H1 (cell line): ENCODE data around the gene BBS4. TPM values are rescaled to one million over a fixed set of nuclear protein-coding genes. Genes with fewer than 3 reads are reported as not detected.

Source experiments
- CTCF ChIA-PET: fragments of 300-600 bp; sonication (Branson Sonifier 250); formaldehyde crosslinking; loops from one replicate; lab custom pipeline; 2021; ENCODE audit not compliant: partially characterized antibody; lab: Charles Lee
- POLR2A ChIA-PET: fragments of 300-600 bp; sonication (Branson Sonifier 250); formaldehyde crosslinking; loops from one replicate; lab custom pipeline; 2021; ENCODE audit warnings: inconsistent platforms; ENCODE audit not compliant: partially characterized antibody; lab: Charles Lee
- DNase-seq, 2 experiments: peaks; one replicate each; pipeline versions ENCODE4 v3.0.0 to v3.0.0-alpha.2; 2010 to 2022; ENCODE audit warnings: low spot score in 2 of 2, low read depth in 1 of 2, mixed read lengths in 1 of 2
- FAIRE-seq: peaks from 2 replicates; lab custom pipeline; 2011; peaks lifted over from hg19 to GRCh38; lab: Jason Lieb, UNC
- H2AFZ ChIP-seq: 2 replicates; pipeline ENCODE4 v1.8.1; 2012; ENCODE audit warnings: low read length, inconsistent platforms
- H2AK5ac ChIP-seq: 2 replicates; pipeline ENCODE4 v1.6.1; 2013; ENCODE audit warnings: low read depth, low read length
- H2BK120ac ChIP-seq: replicated peaks from 2 replicates; pipeline ENCODE3; 2013; ENCODE audit warnings: low read depth, low read length, inconsistent platforms
- H2BK12ac ChIP-seq: 2 replicates; pipeline ENCODE4 v1.6.1; 2013; ENCODE audit warnings: low read depth, low read length
- H2BK15ac ChIP-seq: 2 replicates; pipeline ENCODE4 v1.6.1; 2013; ENCODE audit warnings: low read length
- H2BK20ac ChIP-seq: 2 replicates; pipeline ENCODE4 v1.6.1; 2013; ENCODE audit warnings: low read length
- H2BK5ac ChIP-seq: 2 replicates; pipeline ENCODE4 v1.6.1; 2013; ENCODE audit warnings: low read depth, low read length
- H3K14ac ChIP-seq: 2 replicates; pipeline ENCODE4 v1.6.1; 2013; ENCODE audit warnings: inconsistent platforms; ENCODE audit not compliant: insufficient read length
- H3K18ac ChIP-seq: 2 replicates; pipeline ENCODE4 v1.6.1; 2013; ENCODE audit warnings: low read length; ENCODE audit errors: extremely low read depth
- H3K23ac ChIP-seq: 2 replicates; pipeline ENCODE4 v1.6.1; 2013; ENCODE audit warnings: inconsistent platforms; ENCODE audit not compliant: insufficient read length
- H3K23me2 ChIP-seq: 2 replicates; pipeline ENCODE4 v1.6.1; 2013; ENCODE audit warnings: low read depth, low read length
- H3K27ac ChIP-seq: 2 replicates; pipeline ENCODE4 v1.6.1; 2011; ENCODE audit warnings: low read depth, low read length, inconsistent platforms
- H3K27me3 ChIP-seq, 4 experiments: replicated peaks in 1 of 4; 1 replicate in 1 of 4; 2 replicates in 3 of 4; pipeline versions ENCODE4 v1.6.1 to v1.8.1; 2011 to 2013; ENCODE audit warnings: low read length in 3 of 4, mild to moderate bottlenecking in 3 of 4, inconsistent platforms in 2 of 4, mixed read lengths in 2 of 4, moderate library complexity in 1 of 4; ENCODE audit not compliant: control insufficient read depth in 3 of 4, insufficient read depth in 3 of 4; ENCODE audit errors: extremely low read depth in 1 of 4
- H3K36me3 ChIP-seq, 4 experiments: 2 replicates each; pipeline versions ENCODE4 v1.6.1 to v1.8.1; 2011 to 2013; ENCODE audit warnings: mild to moderate bottlenecking in 4 of 4, low read length in 3 of 4, moderate library complexity in 2 of 4, control low read depth in 1 of 4, inconsistent platforms in 1 of 4; ENCODE audit not compliant: insufficient read depth in 4 of 4, control insufficient read depth in 2 of 4
- H3K4ac ChIP-seq: replicated peaks from 2 replicates; pipeline ENCODE3; 2013; ENCODE audit warnings: low read length, low read depth, mixed read lengths, inconsistent platforms; ENCODE audit not compliant: insufficient read length
- H3K4me1 ChIP-seq, 4 experiments: replicated peaks in 1 of 4; 1 replicate in 1 of 4; 2 replicates in 3 of 4; pipeline versions ENCODE4 v1.6.1 to v1.8.1; 2011 to 2013; ENCODE audit warnings: low read length in 3 of 4, inconsistent platforms in 2 of 4, mixed read lengths in 1 of 4; ENCODE audit not compliant: insufficient read depth in 4 of 4, control insufficient read depth in 3 of 4
- H3K4me2 ChIP-seq, 2 experiments: 2 replicates each; pipeline versions ENCODE4 v1.6.1 to v1.8.1; 2011 to 2013; ENCODE audit warnings: low read depth in 2 of 2, low read length in 2 of 2, control low read depth in 1 of 2, inconsistent platforms in 1 of 2, mild to moderate bottlenecking in 1 of 2; ENCODE audit not compliant: insufficient read depth in 1 of 2
- H3K4me3 ChIP-seq, 4 experiments: fragments of 200-600, 300-600 bp in 1 of 4; sonication (generic), shearing (Covaris generic), sonication (Bioruptor Twin) in 1 of 4; 2 replicates each; pipeline versions ENCODE4 v1.5.1 to v1.8.1; 2011 to 2016; ENCODE audit warnings: low read length in 4 of 4, low read depth in 3 of 4, control low read depth in 2 of 4, inconsistent platforms in 2 of 4, mild to moderate bottlenecking in 2 of 4, mixed read lengths in 1 of 4, moderate library complexity in 1 of 4; ENCODE audit not compliant: insufficient read depth in 2 of 4; ENCODE audit errors: extremely low read depth in 1 of 4
- H3K56ac ChIP-seq: replicated peaks from 2 replicates; pipeline ENCODE3; 2013; ENCODE audit warnings: low read depth, mild to moderate bottlenecking, mixed read lengths, low read length, inconsistent platforms; ENCODE audit not compliant: insufficient read length
- H3K79me1 ChIP-seq: 2 replicates; pipeline ENCODE4 v1.6.1; 2013; ENCODE audit warnings: low read depth, low read length, control low read depth
- H3K79me2 ChIP-seq, 2 experiments: 2 replicates each; pipeline versions ENCODE4 v1.6.1 to v1.8.1; 2012 to 2013; ENCODE audit warnings: low read length in 2 of 2, mild to moderate bottlenecking in 2 of 2, inconsistent platforms in 1 of 2; ENCODE audit not compliant: insufficient read depth in 2 of 2, control insufficient read depth in 1 of 2
- H3K9ac ChIP-seq, 4 experiments: replicated peaks in 1 of 4; 1 replicate in 1 of 4; 2 replicates in 3 of 4; pipeline versions ENCODE4 v1.6.1 to v1.8.1; 2011 to 2013; ENCODE audit warnings: low read depth in 3 of 4, low read length in 3 of 4, control low read depth in 2 of 4, mild to moderate bottlenecking in 2 of 4, moderate library complexity in 2 of 4, inconsistent platforms in 1 of 4; ENCODE audit errors: extremely low read depth in 1 of 4
- H3K9me3 ChIP-seq, 2 experiments: 2 replicates each; pipeline versions ENCODE4 v1.6.1 to v1.8.1; 2012 to 2013; ENCODE audit warnings: mild to moderate bottlenecking in 2 of 2, moderate library complexity in 2 of 2, control low read depth in 1 of 2, inconsistent platforms in 1 of 2, low read depth in 1 of 2, low read length in 1 of 2, mixed read lengths in 1 of 2; ENCODE audit not compliant: insufficient read depth in 2 of 2
- H4K20me1 ChIP-seq, 2 experiments: replicated peaks in 1 of 2; 2 replicates each; pipeline versions ENCODE3 to v1.8.1; 2011 to 2013; ENCODE audit warnings: inconsistent platforms in 2 of 2, low read length in 2 of 2, mild to moderate bottlenecking in 1 of 2; ENCODE audit not compliant: insufficient read depth in 2 of 2, control insufficient read depth in 1 of 2
- H4K5ac ChIP-seq: 2 replicates; pipeline ENCODE4 v1.6.1; 2013; ENCODE audit warnings: low read length, low read depth, mixed read lengths, inconsistent platforms; ENCODE audit not compliant: insufficient read length
- H4K8ac ChIP-seq: 2 replicates; pipeline ENCODE4 v1.8.0; 2013; ENCODE audit warnings: mild to moderate bottlenecking, moderate library complexity, low read length, inconsistent platforms; ENCODE audit not compliant: insufficient read depth; ENCODE audit errors: extremely low read depth
- H4K91ac ChIP-seq: replicated peaks from 2 replicates; pipeline ENCODE3; 2013; ENCODE audit warnings: low read length, mixed read lengths, inconsistent platforms; ENCODE audit not compliant: insufficient read length
- BCL11A ChIP-seq, 2 experiments: IDR thresholded peaks; one replicate each; pipeline ENCODE4 v1.6.1; 2011; ENCODE audit warnings: low read depth in 2 of 2, low read length in 2 of 2, mild to moderate bottlenecking in 2 of 2
- CHD2 ChIP-seq: IDR thresholded peaks from 2 replicates; pipeline ENCODE4 v1.6.1; 2012; ENCODE audit warnings: low read length, improper control_type of control experiment
- KDM4A ChIP-seq: IDR thresholded peaks from one replicate; pipeline ENCODE4 v1.7.1; 2012; ENCODE audit warnings: low read depth, mild to moderate bottlenecking, moderate library complexity, low read length, inconsistent platforms; ENCODE audit not compliant: severe bottlenecking
- RBBP5 ChIP-seq: IDR thresholded peaks from 2 replicates; pipeline ENCODE4 v1.7.1; 2012; ENCODE audit warnings: low read depth, mild to moderate bottlenecking, inconsistent platforms, low read length, moderate library complexity, borderline replicate concordance
- SP2 ChIP-seq: IDR thresholded peaks from 2 replicates; pipeline ENCODE4 v1.6.1; 2012; ENCODE audit warnings: mild to moderate bottlenecking, low read length, inconsistent platforms
- WGBS, 2 experiments: shearing (Covaris generic) in 1 of 2; methylation state at CpG; one replicate each; pipeline versions ENCODE4 v1.1.6 to v1.1.7; 2013 to 2015; ENCODE audit warnings: low lambda C conversion rate in 2 of 2, mixed read lengths in 2 of 2, inconsistent platforms in 1 of 2, low coverage in 1 of 2, missing lambda C conversion rate in 1 of 2; ENCODE audit not compliant: insufficient replicate concordance in 2 of 2, insufficient coverage in 1 of 2, insufficient read length in 1 of 2; ENCODE audit errors: extremely low coverage in 1 of 2, missing lambda C conversion rate in 1 of 2; 5-methylcytosine and 5-hydroxymethylcytosine counted together
- polyA plus RNA-seq, 7 experiments: library from polyadenylated mRNA; depleted of rRNA in 3 of 7; stranded (reverse) in 5 of 7; unstranded in 2 of 7; fragments of >200 nt in 5 of 7; fragments of 200-250 nt in 2 of 7; gene quantifications; 1 replicate in 5 of 7; 2 replicates in 1 of 7; 4 replicates in 1 of 7; pipeline versions ENCODE4 v1.2.1 to v1.2.3, GENCODE V29; 2011 to 2013; ENCODE audit warnings: missing spikeins in 2 of 7, mixed read lengths in 2 of 7
- total RNA-seq: library from RNA; stranded (reverse); fragmentation: NEBNext Ultra II Directional; extraction: Animal tissue kit (Norgen Biotek cat#: 25700); gene quantifications from 2 replicates; pipeline ENCODE4 v1.2.1, GENCODE V29; 2021

Gene BBS4
- total and polyA plus RNA-seq, 2 of the 8 experiments (the other 6 are each of a cell fraction or from before 2014, with no cell fraction given) = 17.4 to 24.1 TPM

GRCh38 chr15:72706266-72706665 lies 20.3 kb downstream of the BBS4 start:
- Histone ChIP-seq H2BK15ac (no peak overlapping the region), H4K20me1 (peaks cover 0 to 3% of the 10 kb centered on the region in 2 experiments), H3K36me3 (no peaks in the 10 kb centered on the region), H3K9me3 (no peaks in the 10 kb centered on the region), H2BK5ac (no peak overlapping the region), H3K4me2 (no peak overlapping the region), H3K18ac (no peak overlapping the region), H3K79me2 (no peaks in the 10 kb centered on the region; a peak in 1 of 4 replicates), H3K27me3 (no peaks in the 10 kb centered on the region), H3K79me1 (no peaks in the 10 kb centered on the region), H3K14ac (no peak overlapping the region), H3K4me3 (no peak overlapping the region), H3K23ac (no peak overlapping the region), H3K4ac (no peak overlapping the region), H3K4me1 (no peaks in the 10 kb centered on the region), H2AFZ (no peak overlapping the region), H2BK120ac (no peak overlapping the region), H3K9ac (no peak overlapping the region), H2BK12ac (no peak overlapping the region), H3K23me2 (no peaks in the 10 kb centered on the region), H4K91ac (no peak overlapping the region), H2BK20ac (no peak overlapping the region), H4K8ac (no peak overlapping the region), H3K56ac (no peak overlapping the region), H4K5ac (no peak overlapping the region), H2AK5ac (no peak overlapping the region), H3K27ac (no peak overlapping the region)
- FAIRE-seq = no peak
- no peak for DNase-seq
- CTCF ChIA-PET = interaction anchor here (0.6 to 1.8 kb wide), 4 partner anchors 18 to 266 kb away, joined by 3 to 5 read pairs (median 3); no protein-coding TSS in a partner anchor
- POLR2A ChIA-PET = interaction anchor here (1.3 kb wide), 1 partner anchor 12 kb away, joined by 3 read pairs; no protein-coding TSS in a partner anchor
- WGBS, 2 experiments = 96% methylated on average over 11 of the region's 11 CpGs; no CpG with 5 or more reads in 1 of the 2 experiments
- TF ChIP-seq KDM4A (no peak), RBBP5 (no peak), CHD2 (no peak), SP2 (no peak), BCL11A (IDR thresholded peaks at IDR 0.05; ENCODE audit: low read depth in 2 of 2, low read length in 2 of 2) (no peak)
